SK-N-SH (cell line): Measurements from ENCODE around the gene ZCCHC10.

Experiments
- EP300 ChIP-seq, 2 experiments: IDR thresholded peaks; 2 replicates each; pipeline versions ENCODE4 v1.4.0 to v1.6.1; 2012; ENCODE audit warnings: borderline replicate concordance in 1 of 2, low read depth in 1 of 2, low read length in 1 of 2
- GATA2 ChIP-seq: sonication (generic); formaldehyde crosslinking; IDR thresholded peaks from 2 replicates; pipeline ENCODE4 v1.5.0; 2020; ENCODE audit warnings: mild to moderate bottlenecking, missing genetic modification reagents
- MXI1 ChIP-seq: IDR thresholded peaks from 2 replicates; pipeline ENCODE4 v1.6.1; 2012; ENCODE audit warnings: mild to moderate bottlenecking, low read depth, low read length, improper control_type of control experiment
- POLR2AphosphoS5 ChIP-seq: IDR thresholded peaks from 2 replicates; pipeline ENCODE4 v1.6.1; 2012; ENCODE audit warnings: low read depth, low read length
- RAD21 ChIP-seq: IDR thresholded peaks from 2 replicates; pipeline ENCODE4 v1.6.1; 2012; ENCODE audit warnings: mild to moderate bottlenecking, low read length
- RXRA ChIP-seq: IDR thresholded peaks from 2 replicates; pipeline ENCODE4 v1.4.0; 2012; ENCODE audit warnings: low read depth, mild to moderate bottlenecking, borderline replicate concordance
- YY1 ChIP-seq: IDR thresholded peaks from 2 replicates; pipeline ENCODE4 v1.4.0; 2012; ENCODE audit warnings: low read depth, mild to moderate bottlenecking
- TF ChIP-seq, protein P1 (sequence below): fragments of 200-600 bp; sonication (generic); IDR thresholded peaks from 2 replicates; pipeline ENCODE4 v1.6.1; 2017; ENCODE audit warnings: antibody characterized with exemption, mild to moderate bottlenecking, moderate library complexity
- TF ChIP-seq, protein P2 (sequence below): fragments of 150-350 bp; IDR thresholded peaks from 2 replicates; pipeline ENCODE4 v1.6.1; 2017; ENCODE audit warnings: antibody characterized with exemption, low read length, low read depth, borderline replicate concordance
- TF ChIP-seq, protein P3 (sequence below): IDR thresholded peaks from 2 replicates; pipeline ENCODE4 v1.4.0; 2012; ENCODE audit warnings: low read depth, borderline replicate concordance

DNA sequence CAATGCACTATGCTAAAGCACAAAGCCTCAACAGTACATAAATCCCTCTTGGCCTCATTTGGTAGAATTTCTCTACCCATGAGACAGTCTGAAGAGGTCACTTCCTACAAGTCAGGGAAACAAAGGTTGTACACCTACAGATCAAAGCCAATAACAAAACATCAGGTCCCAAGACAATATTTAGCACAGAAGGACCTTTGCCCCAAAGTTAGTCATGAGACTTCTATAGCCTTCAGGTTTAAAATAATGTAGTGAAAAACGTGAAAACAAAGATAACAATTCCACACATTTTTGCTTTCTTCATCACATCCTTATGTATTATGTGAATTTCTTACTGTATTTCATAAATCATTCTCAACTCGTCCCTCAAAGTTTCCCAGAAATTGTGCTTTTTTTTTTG is 78.7 kb downstream of the ZCCHC10 start:
- TF ChIP-seq, protein P1, sequence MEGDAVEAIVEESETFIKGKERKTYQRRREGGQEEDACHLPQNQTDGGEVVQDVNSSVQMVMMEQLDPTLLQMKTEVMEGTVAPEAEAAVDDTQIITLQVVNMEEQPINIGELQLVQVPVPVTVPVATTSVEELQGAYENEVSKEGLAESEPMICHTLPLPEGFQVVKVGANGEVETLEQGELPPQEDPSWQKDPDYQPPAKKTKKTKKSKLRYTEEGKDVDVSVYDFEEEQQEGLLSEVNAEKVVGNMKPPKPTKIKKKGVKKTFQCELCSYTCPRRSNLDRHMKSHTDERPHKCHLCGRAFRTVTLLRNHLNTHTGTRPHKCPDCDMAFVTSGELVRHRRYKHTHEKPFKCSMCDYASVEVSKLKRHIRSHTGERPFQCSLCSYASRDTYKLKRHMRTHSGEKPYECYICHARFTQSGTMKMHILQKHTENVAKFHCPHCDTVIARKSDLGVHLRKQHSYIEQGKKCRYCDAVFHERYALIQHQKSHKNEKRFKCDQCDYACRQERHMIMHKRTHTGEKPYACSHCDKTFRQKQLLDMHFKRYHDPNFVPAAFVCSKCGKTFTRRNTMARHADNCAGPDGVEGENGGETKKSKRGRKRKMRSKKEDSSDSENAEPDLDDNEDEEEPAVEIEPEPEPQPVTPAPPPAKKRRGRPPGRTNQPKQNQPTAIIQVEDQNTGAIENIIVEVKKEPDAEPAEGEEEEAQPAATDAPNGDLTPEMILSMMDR, result no peak
- TF ChIP-seq POLR2AphosphoS5 (no peak), YY1 (no peak), EP300 (IDR thresholded peaks at IDR 0.05; ENCODE audit: borderline replicate concordance in 1 of 2, low read depth in 1 of 2, low read length in 1 of 2) (no peak), RAD21 (no peak), RXRA (no peak; the same call in 1 of the 2 replicates), MXI1 (no peak), GATA2 (CRISPR knock-in tag) (no peak)
- TF ChIP-seq, protein P2, sequence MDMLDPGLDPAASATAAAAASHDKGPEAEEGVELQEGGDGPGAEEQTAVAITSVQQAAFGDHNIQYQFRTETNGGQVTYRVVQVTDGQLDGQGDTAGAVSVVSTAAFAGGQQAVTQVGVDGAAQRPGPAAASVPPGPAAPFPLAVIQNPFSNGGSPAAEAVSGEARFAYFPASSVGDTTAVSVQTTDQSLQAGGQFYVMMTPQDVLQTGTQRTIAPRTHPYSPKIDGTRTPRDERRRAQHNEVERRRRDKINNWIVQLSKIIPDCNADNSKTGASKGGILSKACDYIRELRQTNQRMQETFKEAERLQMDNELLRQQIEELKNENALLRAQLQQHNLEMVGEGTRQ, result no peak
- TF ChIP-seq, protein P3, sequence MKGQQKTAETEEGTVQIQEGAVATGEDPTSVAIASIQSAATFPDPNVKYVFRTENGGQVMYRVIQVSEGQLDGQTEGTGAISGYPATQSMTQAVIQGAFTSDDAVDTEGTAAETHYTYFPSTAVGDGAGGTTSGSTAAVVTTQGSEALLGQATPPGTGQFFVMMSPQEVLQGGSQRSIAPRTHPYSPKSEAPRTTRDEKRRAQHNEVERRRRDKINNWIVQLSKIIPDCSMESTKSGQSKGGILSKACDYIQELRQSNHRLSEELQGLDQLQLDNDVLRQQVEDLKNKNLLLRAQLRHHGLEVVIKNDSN, result no peak
